GM15510 (cell line): ENCODE data around the gene ABHD17B.
A peak's percentile ranks its signal among the peaks of the same experiment; 100 is the strongest.

Experiments used
- POLR2A ChIP-seq: IDR thresholded peaks from 3 replicates; pipeline ENCODE4 v1.6.1; 2011; ENCODE audit warnings: borderline replicate concordance; ENCODE audit not compliant: insufficient read length; ENCODE audit errors: extremely low read depth

Gene ABHD17B

DNA sequence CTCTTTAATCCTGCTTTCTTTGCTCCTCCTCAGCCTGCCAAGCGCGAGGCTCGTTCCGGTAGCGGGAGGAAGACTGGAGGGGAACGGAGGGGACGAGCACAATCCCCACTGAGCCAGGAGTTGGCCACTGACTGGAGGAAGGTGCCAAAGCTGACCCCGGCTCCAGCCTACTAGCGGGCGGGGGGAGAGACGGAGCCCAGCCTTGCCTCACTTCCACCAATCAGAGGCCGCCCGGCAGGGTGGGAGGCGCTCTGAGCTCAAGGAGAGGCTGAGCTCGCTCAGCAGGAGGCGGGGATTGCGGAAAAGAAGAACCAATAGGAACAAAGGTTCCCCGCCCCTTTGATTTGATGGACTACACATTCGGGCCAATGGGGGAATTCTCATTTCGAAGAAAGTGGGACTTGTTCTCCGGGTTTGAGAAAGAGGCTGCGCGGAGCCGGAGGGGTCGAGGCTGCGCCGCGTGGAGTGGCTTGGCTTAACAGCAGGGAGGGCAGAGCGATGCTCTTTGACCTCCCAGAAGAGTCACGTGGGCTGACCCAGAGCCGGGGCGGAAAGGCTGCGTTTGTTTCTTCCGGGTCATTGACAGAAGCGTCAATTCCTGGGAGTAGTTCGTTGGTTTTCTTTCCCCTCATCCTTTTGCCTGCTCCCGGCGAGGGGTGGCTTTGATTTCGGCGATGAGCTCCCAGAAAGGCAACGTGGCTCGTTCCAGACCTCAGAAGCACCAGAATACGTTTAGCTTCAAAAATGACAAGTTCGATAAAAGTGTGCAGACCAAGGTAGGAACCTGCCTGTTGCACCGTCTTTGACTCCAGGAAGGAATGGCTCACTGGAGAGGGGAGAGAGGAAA, at the start of gene ABHD17B, which contains the start of gene C9orf85:
Gene ABHD17B (minus strand): TSS at position 133 of the 847 bp plus-strand sequence. CDS start 36,113 bp downstream, outside the sequence.
Gene C9orf85 (plus strand): TSS at position 579 of the 847 bp plus-strand sequence. CDS start 96 bp downstream, at position 675.
- TF ChIP-seq POLR2A = peak; percentile 98

DNA sequence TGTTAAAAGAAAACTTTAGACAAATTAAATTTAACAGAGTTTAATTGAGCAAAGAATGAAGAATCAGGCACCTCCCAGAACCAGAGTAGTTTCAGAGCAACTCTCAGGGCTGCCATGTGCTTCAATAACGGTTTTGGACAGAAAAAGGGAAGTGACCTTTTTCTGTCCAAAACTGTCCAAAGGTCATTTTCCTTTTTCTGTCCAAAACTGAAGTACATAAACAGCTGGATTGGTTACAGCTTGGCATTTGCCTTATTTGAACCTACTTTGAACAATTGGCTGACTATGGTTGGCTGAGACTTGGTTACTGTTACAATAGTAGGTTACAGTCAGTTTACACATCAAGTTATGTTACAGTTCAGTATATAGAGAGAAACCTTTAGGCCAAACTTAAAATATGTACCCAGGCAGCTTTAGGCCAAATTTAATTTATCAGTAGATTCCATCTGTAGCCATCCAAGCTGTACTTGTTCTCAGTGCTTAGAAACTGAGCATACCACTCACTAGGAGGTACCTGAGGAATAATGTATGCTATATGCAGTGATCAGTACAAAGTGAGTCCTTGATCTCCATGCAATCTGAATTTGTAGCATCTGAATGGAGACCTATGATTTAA, 44.4 kb upstream of the ABHD17B start:
- no peak for TF ChIP-seq POLR2A

GRCh38 chr9:71944754-71945375, 33.9 kb upstream of the ABHD17B start:
- TF ChIP-seq POLR2A = no peak

DNA sequence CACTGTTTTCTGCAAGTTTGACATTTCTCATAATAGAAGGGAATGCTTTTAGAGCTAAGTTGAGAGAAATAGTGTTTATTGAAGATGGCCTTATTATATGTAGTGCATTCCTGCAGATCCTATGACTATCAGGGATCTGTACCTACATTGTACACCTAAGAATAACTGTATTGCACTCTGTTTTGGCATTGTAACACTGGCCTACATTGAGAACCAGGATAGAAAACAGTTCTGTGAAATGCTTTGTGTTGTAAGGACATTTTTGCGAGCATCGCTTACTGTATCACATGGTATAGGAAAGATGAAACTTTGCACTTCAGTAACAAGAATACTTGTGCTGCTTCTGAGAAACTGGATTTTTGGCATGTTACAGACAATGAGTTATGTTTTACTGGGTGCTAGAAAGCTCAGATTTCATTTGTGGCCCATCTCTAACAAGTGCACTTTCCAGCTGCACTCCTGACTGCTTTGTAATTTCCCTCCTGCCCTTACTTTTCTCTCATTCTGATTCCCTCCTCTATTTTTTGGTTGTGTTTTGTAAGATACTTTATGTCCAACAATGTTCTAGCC, 31.1 kb upstream of the ABHD17B start:
- no peak for TF ChIP-seq POLR2A

DNA sequence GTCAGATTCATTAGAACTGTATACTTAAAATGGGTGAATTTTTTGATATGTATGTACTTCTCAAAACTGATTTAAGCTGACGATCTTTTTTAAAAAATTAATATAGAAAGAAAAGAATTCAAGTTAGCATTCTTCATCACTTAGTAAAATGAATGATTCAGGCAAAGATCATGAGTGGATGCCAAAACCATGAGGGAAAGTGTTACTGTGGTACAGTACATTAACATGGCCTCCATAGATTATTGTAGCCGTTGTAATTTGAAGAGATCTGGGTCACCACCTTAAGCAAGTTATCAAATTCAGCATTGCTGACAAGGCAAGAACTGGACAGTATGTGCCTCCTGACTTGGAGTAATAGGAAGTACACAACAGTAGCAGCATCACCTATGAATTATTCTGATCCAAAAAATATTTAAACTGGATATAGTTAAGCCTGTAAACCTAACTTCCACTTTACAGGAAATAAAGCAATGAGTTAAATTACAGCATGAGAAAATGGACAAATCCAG, 30.1 kb upstream of the ABHD17B start:
- TF ChIP-seq POLR2A = no peak

GRCh38 chr9:71937898-71938297, 26.9 kb upstream of the ABHD17B start:
- TF ChIP-seq POLR2A = no peak

- TF ChIP-seq POLR2A = no peak
Measured at GRCh38 chr9:71937070-71937625, 26.2 kb upstream of the ABHD17B start.

GRCh38 chr9:71936066-71936465, 25.1 kb upstream of the ABHD17B start:
- TF ChIP-seq POLR2A = no peak

- TF ChIP-seq POLR2A = no peak
Measured at GRCh38 chr9:71931166-71931565, 20.2 kb upstream of the ABHD17B start.

DNA sequence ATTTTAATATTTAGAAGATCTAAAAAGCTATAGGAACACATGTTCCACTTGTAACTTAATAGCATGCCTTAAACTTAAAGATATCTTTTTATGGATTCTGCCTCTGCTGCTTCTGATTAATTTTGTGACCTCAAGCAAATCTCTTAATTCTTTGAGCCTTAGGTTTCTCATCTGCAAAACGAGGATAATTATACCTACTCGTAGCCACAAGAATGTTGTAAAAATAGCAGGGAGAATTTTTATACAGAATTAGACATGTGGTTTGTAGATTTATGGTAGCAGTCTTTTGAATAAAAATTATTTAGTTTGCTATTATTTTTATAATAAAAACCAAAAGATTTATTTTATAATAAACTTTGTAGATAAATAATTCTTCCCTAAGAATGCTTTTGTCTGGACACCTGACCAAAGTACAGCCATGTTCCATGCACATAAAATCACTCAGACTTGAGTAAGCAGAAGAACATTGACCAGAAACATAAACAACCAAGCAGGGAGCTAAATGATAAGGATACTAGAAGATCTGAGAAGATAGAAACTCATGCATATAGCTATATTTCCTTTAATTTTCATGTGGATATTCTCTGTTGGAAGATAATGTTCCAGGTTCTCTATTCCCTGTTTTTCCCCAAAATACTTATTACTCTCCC, 18.9 kb upstream of the ABHD17B start:
- no peak for TF ChIP-seq POLR2A

DNA sequence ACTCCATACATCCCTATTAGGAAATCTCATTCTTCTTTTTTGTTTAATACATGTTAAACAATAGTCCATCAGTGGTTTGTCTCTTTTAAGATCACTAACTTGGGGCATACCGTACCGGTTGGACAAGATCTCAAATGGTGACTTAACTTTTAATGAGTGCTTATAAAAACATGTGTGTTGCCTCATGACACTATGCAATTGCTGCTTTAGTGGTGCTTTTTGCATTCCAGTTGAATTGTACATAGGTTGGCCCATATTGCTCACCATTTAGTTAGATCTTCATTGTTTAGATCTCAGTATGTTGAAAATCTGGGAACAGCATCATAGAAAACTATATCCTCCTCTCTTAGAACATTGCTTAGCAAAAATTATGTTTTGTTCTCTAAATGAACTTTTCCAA, 18.2 kb upstream of the ABHD17B start:
- no peak for TF ChIP-seq POLR2A

- no peak for TF ChIP-seq POLR2A
Measured at GRCh38 chr9:71928806-71929205, 17.8 kb upstream of the ABHD17B start.

- TF ChIP-seq POLR2A = no peak
Measured at GRCh38 chr9:71928376-71928775, 17.4 kb upstream of the ABHD17B start.

- no peak for TF ChIP-seq POLR2A
Measured at GRCh38 chr9:71925834-71926233, 14.8 kb upstream of the ABHD17B start.
